ENCODE data around the gene METRNL. TPM values are rescaled to one million over a fixed set of nuclear protein-coding genes. Genes with fewer than 3 reads are reported as not detected.

METRNL gene
- total RNA-seq, 1 experiment from 2014 or later, result 33.8 TPM

DNA sequence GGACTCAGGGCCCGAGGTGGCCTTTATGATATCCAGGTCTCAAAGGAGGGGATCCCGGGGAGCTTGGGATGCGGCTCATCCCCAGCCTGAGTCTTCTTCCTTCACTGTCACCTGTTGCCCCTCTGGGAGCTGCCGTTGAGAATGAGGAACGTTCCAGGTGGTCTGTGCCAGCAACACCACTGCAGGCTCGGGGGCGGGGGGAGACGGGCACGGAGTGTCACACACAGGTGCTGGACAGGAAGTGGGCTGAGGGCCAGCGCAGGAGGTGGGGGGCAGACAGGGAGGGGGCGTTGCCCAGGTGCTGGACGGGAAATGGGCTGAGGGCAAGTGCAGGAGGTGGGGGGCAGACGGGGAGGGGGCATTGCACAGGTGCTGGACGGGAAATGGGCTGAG is 28.2 kb downstream of the METRNL start:
- TF ChIP-seq, protein P1, sequence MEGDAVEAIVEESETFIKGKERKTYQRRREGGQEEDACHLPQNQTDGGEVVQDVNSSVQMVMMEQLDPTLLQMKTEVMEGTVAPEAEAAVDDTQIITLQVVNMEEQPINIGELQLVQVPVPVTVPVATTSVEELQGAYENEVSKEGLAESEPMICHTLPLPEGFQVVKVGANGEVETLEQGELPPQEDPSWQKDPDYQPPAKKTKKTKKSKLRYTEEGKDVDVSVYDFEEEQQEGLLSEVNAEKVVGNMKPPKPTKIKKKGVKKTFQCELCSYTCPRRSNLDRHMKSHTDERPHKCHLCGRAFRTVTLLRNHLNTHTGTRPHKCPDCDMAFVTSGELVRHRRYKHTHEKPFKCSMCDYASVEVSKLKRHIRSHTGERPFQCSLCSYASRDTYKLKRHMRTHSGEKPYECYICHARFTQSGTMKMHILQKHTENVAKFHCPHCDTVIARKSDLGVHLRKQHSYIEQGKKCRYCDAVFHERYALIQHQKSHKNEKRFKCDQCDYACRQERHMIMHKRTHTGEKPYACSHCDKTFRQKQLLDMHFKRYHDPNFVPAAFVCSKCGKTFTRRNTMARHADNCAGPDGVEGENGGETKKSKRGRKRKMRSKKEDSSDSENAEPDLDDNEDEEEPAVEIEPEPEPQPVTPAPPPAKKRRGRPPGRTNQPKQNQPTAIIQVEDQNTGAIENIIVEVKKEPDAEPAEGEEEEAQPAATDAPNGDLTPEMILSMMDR (IDR thresholded peaks at IDR 0.05; ENCODE audit: insufficient read depth in 1 of 2, low read depth in 1 of 2, low read length in 1 of 2, severe bottlenecking in 1 of 2, unreplicated experiment in 1 of 2), result no peak
- H3K4me3 Mint-ChIP-seq (ENCODE audit: unreplicated experiment), result no peak overlapping the region
- no peaks in the 10 kb centered on the region for H3K27me3 ChIP-seq (replicated peaks; ENCODE audit: control insufficient read depth, insufficient read depth, low read length)
- no peaks in the 10 kb centered on the region for H3K27me3 Mint-ChIP-seq (ENCODE audit: insufficient read depth, unreplicated experiment)
- no TSS peak for BruUV-seq (replicated peaks)
- H3K4me1 ChIP-seq, result peaks cover 19% of the 10 kb centered on the region
- no peak for DNase-seq
- CTCF ChIA-PET, result no interaction called here
- no peaks in the 10 kb centered on the region for H3K36me3 ChIP-seq (ENCODE audit: control insufficient read depth, insufficient read depth, low read length)
- POLR2A ChIA-PET, result no interaction called here
- no peaks in the 10 kb centered on the region for H3K4me1 Mint-ChIP-seq (ENCODE audit: low read depth, unreplicated experiment)
- H3K4me3 ChIP-seq (ENCODE audit: low read depth, low read length), result no peak overlapping the region
- H3K36me3 Mint-ChIP-seq (ENCODE audit: insufficient read depth, unreplicated experiment), result peaks cover 14% of the 10 kb centered on the region
- H3K9me3 Mint-ChIP-seq (ENCODE audit: unreplicated experiment), result no peaks in the 10 kb centered on the region
- peak overlapping the region; percentile 35 for H3K27ac Mint-ChIP-seq (ENCODE audit: unreplicated experiment)
- intact Hi-C loops (cut with micrococcal nuclease; ENCODE audit: unreplicated experiment), result no loop called here
- H3K9me3 ChIP-seq, result no peaks in the 10 kb centered on the region

DNA sequence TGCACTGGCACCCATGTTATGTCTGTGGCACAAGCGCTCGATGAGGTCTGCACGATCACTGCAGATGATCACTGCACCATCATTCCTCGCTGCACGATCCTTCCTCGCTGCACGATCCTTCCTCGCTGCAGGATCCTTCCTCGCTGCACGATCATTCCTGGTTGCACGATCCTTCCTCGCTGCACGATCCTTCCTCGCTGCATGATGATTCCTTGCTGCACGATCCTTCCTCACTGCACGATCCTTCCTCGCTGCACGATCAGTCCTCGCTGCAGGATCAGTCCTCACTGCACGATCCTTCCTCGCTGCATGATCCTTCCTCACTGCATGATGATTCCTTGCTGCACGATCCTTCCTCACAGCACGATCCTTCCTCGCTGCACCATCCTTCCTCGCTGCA is 29.3 kb downstream of the METRNL start:
- H3K27me3 ChIP-seq (replicated peaks; ENCODE audit: control insufficient read depth, insufficient read depth, low read length), result no peaks in the 10 kb centered on the region
- Mint-ChIP-seq H3K4me1 (ENCODE audit: low read depth, unreplicated experiment) (no peaks in the 10 kb centered on the region), H3K9me3 (ENCODE audit: unreplicated experiment) (no peaks in the 10 kb centered on the region), H3K36me3 (ENCODE audit: insufficient read depth, unreplicated experiment) (peaks cover 9% of the 10 kb centered on the region), H3K4me3 (ENCODE audit: unreplicated experiment) (no peak overlapping the region), H3K27ac (ENCODE audit: unreplicated experiment) (no peak overlapping the region), H3K27me3 (ENCODE audit: insufficient read depth, unreplicated experiment) (no peaks in the 10 kb centered on the region)
- H3K4me1 ChIP-seq, result peaks cover 16% of the 10 kb centered on the region
- no TSS peak for BruUV-seq (replicated peaks)
- TF ChIP-seq, protein P1 (IDR thresholded peaks at IDR 0.05; ENCODE audit: insufficient read depth in 1 of 2, low read depth in 1 of 2, low read length in 1 of 2, severe bottlenecking in 1 of 2, unreplicated experiment in 1 of 2), result no peak
- ChIA-PET POLR2A (no interaction called here), CTCF (no interaction called here)
- H3K9me3 ChIP-seq, result no peaks in the 10 kb centered on the region
- no peak for DNase-seq
- H3K36me3 ChIP-seq (ENCODE audit: control insufficient read depth, insufficient read depth, low read length), result no peaks in the 10 kb centered on the region
- no peak overlapping the region for H3K4me3 ChIP-seq (ENCODE audit: low read depth, low read length)
- intact Hi-C loops (cut with micrococcal nuclease; ENCODE audit: unreplicated experiment), result no loop called here

DNA sequence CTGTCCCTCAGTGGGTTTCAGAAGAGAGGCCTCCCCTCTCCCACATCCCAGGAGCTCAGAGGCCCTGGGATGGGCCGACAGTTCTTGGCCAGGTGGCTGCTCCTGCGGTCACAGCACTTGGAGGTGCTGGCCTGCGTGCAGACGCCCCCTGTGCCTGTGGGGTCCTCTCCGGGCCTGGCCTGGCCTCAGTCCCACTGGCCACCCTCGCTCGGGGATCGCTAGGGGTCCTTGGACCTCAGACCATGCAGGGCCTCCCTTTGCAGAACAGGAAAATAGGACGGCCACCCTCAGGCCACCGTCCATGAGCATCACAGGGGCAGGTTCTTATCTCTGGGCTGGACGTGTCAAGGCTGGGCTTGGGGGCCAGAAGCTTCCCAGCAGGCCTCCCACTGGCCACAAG is 30.0 kb downstream of the METRNL start:
- ChIA-PET POLR2A (no interaction called here), CTCF (no interaction called here)
- Histone ChIP-seq H3K4me3 (ENCODE audit: low read depth, low read length) (no peak overlapping the region), H3K36me3 (ENCODE audit: control insufficient read depth, insufficient read depth, low read length) (no peaks in the 10 kb centered on the region), H3K27me3 (replicated peaks; ENCODE audit: control insufficient read depth, insufficient read depth, low read length) (no peaks in the 10 kb centered on the region), H3K9me3 (no peaks in the 10 kb centered on the region), H3K4me1 (peaks cover 16% of the 10 kb centered on the region)
- no TSS peak for BruUV-seq (replicated peaks)
- H3K27me3 Mint-ChIP-seq (ENCODE audit: insufficient read depth, unreplicated experiment), result no peaks in the 10 kb centered on the region
- no peaks in the 10 kb centered on the region for H3K9me3 Mint-ChIP-seq (ENCODE audit: unreplicated experiment)
- no peak for DNase-seq
- intact Hi-C loops (cut with micrococcal nuclease; ENCODE audit: unreplicated experiment), result no loop called here
- no peaks in the 10 kb centered on the region for H3K4me1 Mint-ChIP-seq (ENCODE audit: low read depth, unreplicated experiment)
- H3K4me3 Mint-ChIP-seq (ENCODE audit: unreplicated experiment), result no peak overlapping the region
- TF ChIP-seq, protein P1 (IDR thresholded peaks at IDR 0.05; ENCODE audit: insufficient read depth in 1 of 2, low read depth in 1 of 2, low read length in 1 of 2, severe bottlenecking in 1 of 2, unreplicated experiment in 1 of 2), result no peak
- H3K36me3 Mint-ChIP-seq (ENCODE audit: insufficient read depth, unreplicated experiment), result peaks cover 3% of the 10 kb centered on the region
- H3K27ac Mint-ChIP-seq (ENCODE audit: unreplicated experiment), result no peak overlapping the region

Measured in Caco-2 (cell line).